ENCODE results near the gene TIGD7. TPM values are rescaled to one million over a fixed set of nuclear protein-coding genes. Genes with fewer than 3 reads are reported as not detected.

TIGD7 gene
- total and polyA plus RNA-seq, 2 of the 13 experiments (the other 11 are each of a cell fraction or from before 2014, with no cell fraction given): not detected

- TF ChIP-seq, protein P1, sequence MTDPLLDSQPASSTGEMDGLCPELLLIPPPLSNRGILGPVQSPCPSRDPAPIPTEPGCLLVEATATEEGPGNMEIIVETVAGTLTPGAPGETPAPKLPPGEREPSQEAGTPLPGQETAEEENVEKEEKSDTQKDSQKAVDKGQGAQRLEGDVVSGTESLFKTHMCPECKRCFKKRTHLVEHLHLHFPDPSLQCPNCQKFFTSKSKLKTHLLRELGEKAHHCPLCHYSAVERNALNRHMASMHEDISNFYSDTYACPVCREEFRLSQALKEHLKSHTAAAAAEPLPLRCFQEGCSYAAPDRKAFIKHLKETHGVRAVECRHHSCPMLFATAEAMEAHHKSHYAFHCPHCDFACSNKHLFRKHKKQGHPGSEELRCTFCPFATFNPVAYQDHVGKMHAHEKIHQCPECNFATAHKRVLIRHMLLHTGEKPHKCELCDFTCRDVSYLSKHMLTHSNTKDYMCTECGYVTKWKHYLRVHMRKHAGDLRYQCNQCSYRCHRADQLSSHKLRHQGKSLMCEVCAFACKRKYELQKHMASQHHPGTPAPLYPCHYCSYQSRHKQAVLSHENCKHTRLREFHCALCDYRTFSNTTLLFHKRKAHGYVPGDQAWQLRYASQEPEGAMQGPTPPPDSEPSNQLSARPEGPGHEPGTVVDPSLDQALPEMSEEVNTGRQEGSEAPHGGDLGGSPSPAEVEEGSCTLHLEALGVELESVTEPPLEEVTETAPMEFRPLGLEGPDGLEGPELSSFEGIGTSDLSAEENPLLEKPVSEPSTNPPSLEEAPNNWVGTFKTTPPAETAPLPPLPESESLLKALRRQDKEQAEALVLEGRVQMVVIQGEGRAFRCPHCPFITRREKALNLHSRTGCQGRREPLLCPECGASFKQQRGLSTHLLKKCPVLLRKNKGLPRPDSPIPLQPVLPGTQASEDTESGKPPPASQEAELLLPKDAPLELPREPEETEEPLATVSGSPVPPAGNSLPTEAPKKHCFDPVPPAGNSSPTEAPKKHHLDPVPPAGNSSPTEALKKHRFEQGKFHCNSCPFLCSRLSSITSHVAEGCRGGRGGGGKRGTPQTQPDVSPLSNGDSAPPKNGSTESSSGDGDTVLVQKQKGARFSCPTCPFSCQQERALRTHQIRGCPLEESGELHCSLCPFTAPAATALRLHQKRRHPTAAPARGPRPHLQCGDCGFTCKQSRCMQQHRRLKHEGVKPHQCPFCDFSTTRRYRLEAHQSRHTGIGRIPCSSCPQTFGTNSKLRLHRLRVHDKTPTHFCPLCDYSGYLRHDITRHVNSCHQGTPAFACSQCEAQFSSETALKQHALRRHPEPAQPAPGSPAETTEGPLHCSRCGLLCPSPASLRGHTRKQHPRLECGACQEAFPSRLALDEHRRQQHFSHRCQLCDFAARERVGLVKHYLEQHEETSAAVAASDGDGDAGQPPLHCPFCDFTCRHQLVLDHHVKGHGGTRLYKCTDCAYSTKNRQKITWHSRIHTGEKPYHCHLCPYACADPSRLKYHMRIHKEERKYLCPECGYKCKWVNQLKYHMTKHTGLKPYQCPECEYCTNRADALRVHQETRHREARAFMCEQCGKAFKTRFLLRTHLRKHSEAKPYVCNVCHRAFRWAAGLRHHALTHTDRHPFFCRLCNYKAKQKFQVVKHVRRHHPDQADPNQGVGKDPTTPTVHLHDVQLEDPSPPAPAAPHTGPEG (CRISPR knock-in tag; IDR thresholded peaks at IDR 0.05): no peak
- TF ChIP-seq ARID2 (CRISPR knock-in tag; IDR thresholded peaks at IDR 0.05; ENCODE audit: borderline replicate concordance) (no peak), ZNF333 (CRISPR knock-in tag; IDR thresholded peaks at IDR 0.05; ENCODE audit: borderline replicate concordance) (no peak; the same call in none of the 2 replicates), BATF2 (CRISPR knock-in tag; IDR thresholded peaks at IDR 0.05) (no peak), NFE2L1 (CRISPR knock-in tag; IDR thresholded peaks at IDR 0.05; ENCODE audit: borderline replicate concordance) (no peak), GTF3A (CRISPR knock-in tag; conservative IDR thresholded peaks at IDR 0.05) (no peak), NFATC3 (CRISPR knock-in tag; IDR thresholded peaks at IDR 0.05) (no peak; the same call in 1 of the 2 replicates), ZNF546 (CRISPR knock-in tag; conservative IDR thresholded peaks at IDR 0.05) (no peak), REL (CRISPR knock-in tag; conservative IDR thresholded peaks at IDR 0.05) (peak; percentile 51; the same call in 1 of the 2 replicates), ZNF3 (CRISPR knock-in tag; IDR thresholded peaks at IDR 0.05) (no peak), FOXA3 (CRISPR knock-in tag; IDR thresholded peaks at IDR 0.05) (no peak; the same call in 1 of the 2 replicates), ZSCAN20 (CRISPR knock-in tag; IDR thresholded peaks at IDR 0.05; ENCODE audit: borderline replicate concordance) (peak; percentile 47; the same call in 1 of the 2 replicates), RORA (CRISPR knock-in tag; IDR thresholded peaks at IDR 0.05) (no peak), ZNF589 (CRISPR knock-in tag; conservative IDR thresholded peaks at IDR 0.05) (no peak; the same call in 1 of the 2 replicates), ZBTB1 (CRISPR knock-in tag; IDR thresholded peaks at IDR 0.05; ENCODE audit: borderline replicate concordance) (no peak), ZNF44 (CRISPR knock-in tag; IDR thresholded peaks at IDR 0.05) (peak; percentile 40; the same call in 1 of the 2 replicates), KMT2A (CRISPR knock-in tag; IDR thresholded peaks at IDR 0.05) (no peak; the same call in 1 of the 2 replicates), ZNF543 (CRISPR knock-in tag; IDR thresholded peaks at IDR 0.05) (no peak; the same call in 1 of the 2 replicates), MAZ (IDR thresholded peaks at IDR 0.05; ENCODE audit: borderline replicate concordance, low read depth, low read length) (peak; percentile 61; the same call in 1 of the 2 replicates), MAZ (CRISPR knock-in tag; IDR thresholded peaks at IDR 0.05; ENCODE audit: low read depth) (peak; percentile 45), RAD51 (IDR thresholded peaks at IDR 0.05; ENCODE audit: borderline replicate concordance) (no peak)
Measured at GRCh38 chr16:3264137-3265036, 40.8 kb downstream of the TIGD7 start (continued).

All from HepG2 (cell line).